GM21423 (cell line): ENCODE measurements around the gene PKN3.

Experiments used
- ATAC-seq: cut with Tn5 transposase; IDR thresholded peaks from one replicate; pipeline ENCODE4 v1.9.1; 2021; ENCODE audit warnings: mild to moderate bottlenecking, moderate library complexity; ENCODE audit not compliant: unreplicated experiment

PKN3 gene

GRCh38 chr9:128715436-128715750 lies 13.1 kb downstream of the PKN3 start:
- ATAC-seq, result no peak

- ATAC-seq, result no peak
Measured at GRCh38 chr9:128716581-128717254, 14.4 kb downstream of the PKN3 start.

GRCh38 chr9:128718047-128718446 lies 15.7 kb downstream of the PKN3 start:
- no peak for ATAC-seq

- no peak for ATAC-seq
Measured at GRCh38 chr9:128718475-128718874, 16.2 kb downstream of the PKN3 start.

- no peak for ATAC-seq
Measured at GRCh38 chr9:128719919-128720605, 17.8 kb downstream of the PKN3 start.

- no peak for ATAC-seq
Measured at GRCh38 chr9:128720841-128721486, 18.7 kb downstream of the PKN3 start.

- no peak for ATAC-seq
Measured at GRCh38 chr9:128721487-128722010, 19.2 kb downstream of the PKN3 start.

- ATAC-seq, result no peak
Measured at GRCh38 chr9:128722380-128723351, 20.4 kb downstream of the PKN3 start.

DNA sequence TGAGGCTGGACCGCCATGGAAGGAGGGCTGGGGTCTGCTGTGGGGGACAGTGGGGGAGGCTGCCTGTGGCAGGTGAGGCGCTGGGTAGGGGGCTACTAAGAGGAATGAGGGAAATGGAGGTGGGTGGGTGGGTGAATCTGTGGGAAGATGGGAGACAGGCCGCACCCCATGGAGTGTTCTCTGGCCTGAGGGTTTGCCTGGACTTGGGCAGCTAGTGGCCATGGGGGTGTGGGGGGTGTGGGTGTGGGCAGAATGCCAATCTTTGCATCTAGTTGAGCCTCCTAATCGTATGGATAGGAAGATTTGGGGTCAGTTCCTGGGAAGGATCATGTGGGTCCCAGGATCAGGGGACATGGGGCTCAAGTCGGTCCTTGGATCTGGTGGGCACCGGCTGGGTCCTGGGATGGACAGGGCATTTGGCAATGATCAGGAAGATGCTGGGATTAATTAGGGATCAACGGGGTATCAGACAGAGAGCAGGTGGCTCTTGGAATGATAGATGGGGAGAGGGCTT lies 21.1 kb downstream of the PKN3 start:
- ATAC-seq, result no peak

DNA sequence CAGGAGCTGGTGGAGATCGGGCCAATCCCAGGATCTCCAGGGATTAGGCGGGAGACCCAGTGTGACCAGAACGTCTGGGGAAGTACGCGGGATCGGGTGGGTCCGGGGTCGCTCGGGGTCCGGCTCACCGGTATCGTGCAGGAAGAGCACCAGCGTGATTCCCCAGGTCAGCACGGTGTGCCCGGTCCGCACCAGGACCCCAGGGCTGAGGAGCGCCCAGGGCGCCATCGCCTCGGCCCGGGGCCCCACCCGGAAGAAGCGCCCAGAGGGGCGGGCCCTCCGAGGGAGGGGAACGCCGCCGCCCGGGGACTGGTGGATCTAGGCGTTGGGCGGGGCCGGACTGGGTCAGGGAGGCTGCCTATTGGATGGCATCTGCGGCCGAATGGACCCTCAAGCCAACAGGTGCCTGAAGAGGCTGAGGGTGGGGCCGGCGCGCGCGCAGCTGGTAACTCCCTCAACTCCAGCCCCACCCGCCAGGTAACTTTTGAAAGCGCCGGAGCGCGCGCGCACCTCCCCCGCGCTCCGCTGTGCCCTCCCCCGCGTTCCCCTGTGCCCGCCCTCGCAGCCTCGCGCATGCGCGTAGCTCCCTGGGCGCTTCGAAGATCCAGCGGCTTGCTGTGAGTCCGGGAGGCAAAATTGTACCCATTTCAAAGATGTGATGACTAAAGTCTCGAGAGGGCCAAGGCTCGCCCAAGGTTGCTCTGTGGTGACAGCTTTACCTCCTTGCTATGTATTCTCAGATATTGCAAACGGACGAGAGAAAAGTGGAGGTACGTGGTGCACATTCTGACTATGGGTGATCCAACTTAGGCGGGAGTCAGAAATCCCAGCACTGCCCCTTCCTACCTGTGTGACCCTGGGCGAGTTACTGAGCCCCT lies 21.8 kb downstream of the PKN3 start, which contains the start of gene ZDHHC12:
ZDHHC12 (minus strand) TSS at position 262 of the 878 bp plus-strand sequence; CDS start at position 228, 34 bp downstream.
- peak; percentile 95 for ATAC-seq

DNA sequence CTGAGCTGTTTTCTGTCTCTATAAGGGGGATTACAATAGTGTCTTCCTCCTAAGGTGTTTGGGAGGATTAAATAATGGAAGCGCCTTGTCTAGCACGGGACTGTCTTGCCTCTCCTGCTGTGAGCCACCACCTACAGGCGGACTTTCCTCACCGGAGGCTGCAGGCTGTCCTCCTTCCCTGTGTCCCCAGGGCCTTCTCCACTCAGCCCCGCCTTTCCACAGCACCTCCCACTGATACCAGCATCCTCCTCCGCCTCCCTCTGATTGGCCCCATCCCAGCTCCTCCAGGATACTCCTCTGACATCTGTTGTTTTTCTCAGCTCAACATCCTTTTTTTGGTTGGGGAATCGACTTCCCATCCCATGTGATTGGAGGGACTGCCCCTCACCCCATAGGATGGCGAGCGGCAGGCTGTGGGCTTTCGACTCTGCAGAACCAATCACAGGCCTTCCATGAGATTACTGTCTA lies 22.5 kb downstream of the PKN3 start:
- peak; percentile 2 for ATAC-seq

DNA sequence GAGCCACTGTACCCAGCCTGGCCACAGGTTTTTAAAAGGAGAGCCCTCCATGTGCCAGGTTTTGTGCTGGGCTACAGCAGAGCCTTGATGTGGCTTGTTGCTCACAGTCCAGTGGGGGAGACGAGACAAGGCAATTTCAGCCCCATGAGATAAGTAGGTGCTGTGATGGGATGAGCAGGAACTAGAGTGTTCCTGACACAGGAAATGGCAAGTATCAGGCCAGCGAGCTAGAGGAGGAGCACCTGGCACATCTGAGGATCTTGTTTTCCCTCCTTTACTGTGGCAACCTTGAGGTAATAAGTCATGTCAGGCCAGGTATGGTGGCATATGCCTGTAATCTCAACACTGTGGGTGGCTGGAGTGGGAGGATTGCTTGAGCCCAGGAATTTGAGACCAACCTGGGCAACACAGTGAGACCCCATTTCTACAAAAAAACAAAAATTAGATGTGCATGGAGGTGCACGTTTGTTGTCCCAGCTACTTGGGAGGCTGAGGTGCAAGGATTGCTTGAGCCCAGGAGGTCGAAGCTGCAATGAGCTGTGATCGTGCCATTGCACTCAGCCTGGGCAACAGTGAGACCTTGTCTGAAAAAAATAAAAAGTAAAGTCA lies 25.4 kb downstream of the PKN3 start:
- ATAC-seq, result no peak

DNA sequence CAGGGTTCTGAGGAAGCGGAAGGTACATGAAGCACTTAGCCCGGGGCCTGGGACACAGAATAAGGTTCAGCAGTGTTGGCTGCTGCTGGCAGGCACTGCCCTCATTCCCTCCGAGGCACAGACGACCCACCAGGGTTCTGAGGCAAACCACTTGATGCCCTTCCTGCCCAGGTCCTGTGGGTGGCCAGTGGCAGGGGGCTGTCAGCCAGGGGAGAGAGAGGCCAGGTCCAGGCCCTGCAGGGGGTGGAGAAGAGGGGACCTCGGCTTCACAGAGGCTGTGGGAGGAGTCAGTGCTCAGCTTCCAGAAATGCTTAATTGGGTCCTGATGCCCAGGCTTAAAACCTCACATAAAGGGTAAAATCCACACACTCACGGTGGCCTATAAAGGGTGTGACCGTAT lies 26.0 kb downstream of the PKN3 start:
- no peak for ATAC-seq

- ATAC-seq, result no peak
Measured at GRCh38 chr9:128729302-128729701, 27.0 kb downstream of the PKN3 start.

- ATAC-seq, result no peak
Measured at GRCh38 chr9:128729766-128730517, 27.6 kb downstream of the PKN3 start.

- ATAC-seq, result no peak
Measured at GRCh38 chr9:128731093-128731492, 28.8 kb downstream of the PKN3 start.

DNA sequence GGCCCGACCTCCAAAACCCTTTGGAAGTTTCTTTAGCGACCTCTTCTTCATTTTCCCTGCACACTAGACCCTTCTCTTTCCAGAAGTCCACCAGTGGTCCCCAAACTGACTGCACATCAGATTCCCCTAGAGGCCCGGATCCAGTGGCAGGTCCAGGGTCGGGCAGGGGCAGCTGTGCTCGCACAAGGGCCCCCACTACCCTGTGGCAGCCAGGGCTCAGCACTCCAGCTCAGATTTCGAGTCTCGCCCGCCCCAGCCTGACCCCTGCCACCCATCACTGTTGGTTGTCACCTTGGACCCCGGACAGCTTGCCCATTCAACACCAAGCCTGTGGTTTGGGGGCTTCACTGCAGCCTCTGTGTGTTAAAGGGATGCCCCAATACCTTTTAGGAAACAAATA lies 29.4 kb downstream of the PKN3 start:
- no peak for ATAC-seq

- ATAC-seq, result no peak
Measured at GRCh38 chr9:128732576-128732975, 30.3 kb downstream of the PKN3 start.
